T47D (cell line): ENCODE measurements around the gene CWC15.
A peak's percentile ranks its signal among the peaks of the same experiment; 100 is the strongest.
"Not testable (repeated sequence)": the region's sequence is repeated elsewhere in the genome, so short reads cannot be mapped to it uniquely, and the experiment has no call there.

ENCODE experiments used
- DNase-seq, 2 experiments: peaks; one replicate each; pipeline versions ENCODE4 v3.0.0 to v3.0.0-alpha.2; 2011 to 2012; ENCODE audit warnings: low read depth in 1 of 2, low spot score in 1 of 2
- JUND ChIP-seq: IDR thresholded peaks from 2 replicates; pipeline ENCODE4 v1.6.1; 2012; ENCODE audit warnings: low read depth
- in situ Hi-C: cut with HindIII; loops from 2 replicates; pipeline ENCODE4 v1.10.0; 2016; ENCODE audit warnings: low sequenced_read_pairs, low pct_unique_long_range_greater_than_20kb

Gene CWC15

DNA sequence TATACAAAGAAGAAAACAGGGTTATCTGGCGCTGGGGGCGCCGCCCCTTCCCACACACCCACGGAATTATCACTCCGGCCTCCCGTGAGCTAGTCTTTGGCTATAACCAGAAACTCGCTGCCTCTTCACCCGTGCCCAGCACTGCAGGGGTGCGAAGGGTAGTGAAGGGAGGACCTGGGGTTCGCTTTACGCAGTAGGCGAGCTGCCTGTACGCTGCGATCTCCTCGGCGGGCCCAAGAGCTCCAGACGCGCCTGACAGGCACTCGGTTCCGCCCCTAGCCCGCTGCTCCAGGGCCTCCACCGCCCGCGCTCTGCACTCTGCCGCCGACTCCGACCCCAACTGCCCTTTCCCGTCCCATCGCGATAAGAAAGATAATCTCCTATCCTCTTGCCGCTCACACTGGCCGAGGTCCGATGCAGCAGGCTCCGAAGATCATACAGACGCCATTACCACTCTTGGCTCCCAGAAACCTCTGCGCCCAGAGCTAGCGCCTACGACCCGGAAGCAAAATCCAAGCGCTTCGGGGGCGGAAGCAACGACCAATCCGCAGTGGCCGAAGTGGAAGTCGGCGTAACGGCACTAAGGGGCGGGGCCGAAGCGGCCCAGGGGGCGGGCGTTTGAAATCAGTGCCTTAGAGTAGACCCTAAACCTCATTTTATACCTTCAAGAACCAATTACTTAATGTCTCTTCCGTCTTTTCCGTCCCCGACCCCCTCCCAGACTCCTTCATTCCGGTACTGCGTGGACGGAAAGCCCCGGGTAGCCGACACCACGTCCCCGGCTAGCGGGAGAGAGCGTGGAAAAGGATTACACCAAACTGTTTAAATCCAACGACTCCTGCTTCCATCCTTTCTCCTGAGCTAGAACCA is at the start of gene CWC15, which contains the start of gene KDM4D:
TSS of gene CWC15 (minus strand) at position 458 of the 870 bp plus-strand sequence. CDS start 1,371 bp downstream, outside the sequence.
TSS of gene KDM4D (plus strand) at position 611 of the 870 bp plus-strand sequence. CDS start 23,664 bp downstream, outside the sequence.
- peak; percentile 97 to 98 for DNase-seq
- in situ Hi-C loops, result no loop called here
- TF ChIP-seq JUND, result no peak

GRCh38 chr11:95021468-95021867 is 48.1 kb upstream of the CWC15 start:
- DNase-seq, in situ Hi-C loops: not testable (repeated sequence)

DNA sequence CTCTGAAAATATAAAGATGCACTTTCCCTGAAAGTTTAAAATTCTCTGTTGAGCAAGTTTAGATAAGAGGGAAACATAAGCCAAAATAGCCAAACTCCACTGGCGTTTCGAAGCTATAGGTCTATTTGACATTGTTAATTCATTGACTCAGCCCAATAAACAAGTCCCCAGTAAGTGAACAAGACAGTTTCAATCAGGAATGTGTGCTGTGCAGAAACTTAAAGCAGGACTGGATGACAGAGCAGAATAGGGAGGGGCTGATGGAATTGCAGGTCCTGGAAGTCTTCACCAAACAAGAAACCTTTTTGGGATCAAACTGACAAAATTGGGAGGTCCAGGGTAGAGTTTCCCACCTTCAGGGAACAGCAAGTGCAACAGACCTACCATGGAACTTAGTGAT is 42.8 kb upstream of the CWC15 start:
- TF ChIP-seq JUND, result no peak
- in situ Hi-C loops, result no loop called here
- peak in 1 of 2 experiments; percentile 7 for DNase-seq

DNA sequence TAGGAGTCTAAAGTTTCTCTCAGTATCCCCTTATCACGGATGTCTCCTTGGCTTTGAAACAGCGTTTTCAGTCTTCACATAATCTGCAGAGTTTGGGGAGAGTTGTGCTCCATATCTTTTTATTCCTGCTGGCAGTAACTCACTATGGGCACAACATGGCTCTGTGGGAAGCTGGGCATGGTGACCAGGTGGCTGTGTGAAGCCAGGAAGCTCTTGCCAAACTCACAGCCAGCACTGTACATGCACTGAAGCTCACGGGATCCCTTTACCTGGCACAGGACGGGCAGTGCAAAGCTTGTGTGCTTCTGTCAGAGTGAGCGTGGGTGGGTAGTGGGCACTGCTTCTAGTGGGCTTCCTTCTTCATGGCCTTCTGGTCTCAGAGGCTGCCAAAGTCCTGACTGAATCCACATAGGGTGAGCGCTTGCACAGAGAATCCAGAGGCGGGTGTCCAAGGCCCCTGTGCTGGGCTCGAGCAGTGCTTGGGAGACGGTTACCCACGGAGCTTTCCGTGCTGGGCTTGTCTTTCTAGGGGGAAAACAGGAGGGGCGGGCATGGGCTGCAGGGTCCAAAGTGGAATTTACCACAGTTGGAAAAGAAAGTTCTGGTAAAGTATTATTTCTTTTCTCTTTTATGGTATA is 40.9 kb upstream of the CWC15 start:
- in situ Hi-C loops, result no loop called here
- no peak for DNase-seq
- TF ChIP-seq JUND, result no peak

DNA sequence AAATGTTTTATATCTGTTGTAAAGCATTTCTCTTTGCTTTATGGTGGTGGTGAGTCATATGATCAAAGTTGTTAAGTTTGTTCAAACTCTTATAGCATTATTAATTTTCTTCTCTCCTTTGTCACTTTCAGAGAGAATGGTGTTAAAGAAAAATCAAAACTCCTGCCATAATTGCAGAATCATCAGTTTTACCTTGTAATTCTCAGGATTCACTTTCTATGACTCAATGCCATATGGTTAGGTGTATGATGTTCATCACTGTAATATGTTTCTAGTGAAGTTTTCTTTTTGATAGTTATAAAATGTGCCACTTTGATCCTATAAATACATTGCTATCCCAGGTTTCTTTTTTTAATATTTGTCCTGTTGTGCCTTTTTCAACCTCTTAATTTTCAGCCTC is 38.0 kb upstream of the CWC15 start:
- in situ Hi-C loops, result no loop called here
- DNase-seq, result no peak
- no peak for TF ChIP-seq JUND

GRCh38 chr11:95005642-95006041 is 32.3 kb upstream of the CWC15 start:
- no peak for DNase-seq
- TF ChIP-seq JUND, result no peak
- in situ Hi-C loops, result no loop called here

- in situ Hi-C loops, result no loop called here
- TF ChIP-seq JUND, result no peak
- no peak for DNase-seq
These were observed 30.4 kb upstream of the CWC15 start for GRCh38 chr11:95003716-95004115.

DNA sequence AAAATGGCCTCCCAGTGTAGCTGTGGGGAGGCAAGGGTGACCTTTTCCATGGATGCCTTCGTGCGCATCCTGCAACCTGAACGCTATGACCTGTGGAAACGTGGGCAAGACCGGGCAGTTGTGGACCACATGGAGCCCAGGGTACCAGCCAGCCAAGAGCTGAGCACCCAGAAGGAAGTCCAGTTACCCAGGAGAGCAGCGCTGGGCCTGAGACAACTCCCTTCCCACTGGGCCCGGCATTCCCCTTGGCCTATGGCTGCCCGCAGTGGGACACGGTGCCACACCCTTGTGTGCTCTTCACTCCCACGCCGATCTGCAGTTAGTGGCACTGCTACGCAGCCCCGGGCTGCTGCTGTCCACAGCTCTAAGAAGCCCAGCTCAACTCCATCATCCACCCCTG is 24.9 kb upstream of the CWC15 start:
- no peak for TF ChIP-seq JUND
- DNase-seq, result no peak
- in situ Hi-C loops, result no loop called here

- DNase-seq, result no peak
- in situ Hi-C loops, result no loop called here
- no peak for TF ChIP-seq JUND
These were observed 24.1 kb upstream of the CWC15 start for GRCh38 chr11:94997437-94997836.

DNA sequence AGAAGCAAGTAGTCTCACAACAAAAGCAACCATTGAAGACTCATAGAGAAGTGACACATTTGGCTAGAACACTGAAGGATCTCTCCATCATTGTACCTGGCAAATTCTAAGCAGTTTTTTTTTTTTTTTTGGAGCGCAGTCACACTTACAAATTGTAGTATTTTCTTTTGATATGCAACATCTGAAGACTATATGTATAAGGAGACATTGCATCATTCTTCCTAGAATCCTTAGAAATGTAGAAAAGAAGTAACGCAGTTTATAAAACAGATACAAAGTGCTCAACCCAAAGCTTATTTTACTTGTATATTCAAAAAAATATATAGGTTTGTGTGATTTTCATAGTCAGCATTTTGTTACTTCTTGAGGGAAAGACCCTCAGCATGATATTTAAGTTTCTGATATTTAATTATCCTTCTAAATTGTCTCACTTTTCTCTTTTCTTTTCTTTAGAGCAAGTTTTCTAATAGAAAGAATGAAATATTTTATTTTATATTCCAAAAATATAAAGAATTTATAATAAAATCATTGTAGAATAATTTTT is 20.1 kb upstream of the CWC15 start:
- no peak for TF ChIP-seq JUND
- in situ Hi-C loops, result no loop called here
- no peak for DNase-seq

DNA sequence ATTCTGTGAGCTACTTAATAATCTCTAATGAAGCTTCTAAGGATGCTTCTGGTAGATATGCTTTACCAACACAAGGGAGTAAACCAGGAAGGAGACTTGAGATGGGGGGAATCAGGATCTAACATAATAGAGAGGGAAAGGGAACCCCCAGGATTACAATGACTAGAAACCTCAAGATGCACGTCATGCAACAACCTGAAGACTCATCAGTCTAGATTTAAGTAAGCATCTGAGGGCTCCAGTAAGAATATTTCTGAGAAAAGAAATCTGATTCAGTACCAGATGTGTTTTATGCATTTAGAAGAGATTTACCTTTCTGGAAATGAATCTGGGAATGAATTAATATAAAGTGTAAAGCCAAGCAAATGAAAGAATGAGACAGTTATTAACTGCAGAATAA is 15.4 kb upstream of the CWC15 start:
- in situ Hi-C loops, result no loop called here
- TF ChIP-seq JUND, result no peak
- DNase-seq, result no peak

DNA sequence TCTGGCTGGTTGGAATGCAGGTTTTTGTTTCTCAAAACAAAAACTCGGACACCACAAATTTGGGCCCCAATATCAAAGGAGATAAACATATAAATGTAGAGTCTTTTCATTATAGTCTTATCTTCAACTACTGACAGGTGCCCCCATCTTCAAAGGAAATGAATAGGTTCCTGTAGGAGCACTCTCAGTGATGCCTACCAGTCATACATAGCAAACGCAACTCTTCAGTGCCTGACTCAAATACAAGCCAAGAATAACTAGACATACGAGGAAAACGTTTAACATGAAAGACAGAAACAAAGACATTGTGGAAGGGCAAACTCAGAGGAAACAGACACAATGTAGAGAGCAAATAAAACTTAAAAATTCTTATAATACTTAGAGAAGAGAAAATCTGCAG is 14.0 kb upstream of the CWC15 start:
- in situ Hi-C loops, result no loop called here
- DNase-seq, result no peak
- TF ChIP-seq JUND, result no peak

GRCh38 chr11:94975599-94975998 is 2.2 kb upstream of the CWC15 start:
- DNase-seq, result no peak
- in situ Hi-C loops, result no loop called here
- no peak for TF ChIP-seq JUND

- no peak for TF ChIP-seq JUND
- DNase-seq, result no peak
- in situ Hi-C loops, result no loop called here
These were observed 822 bp upstream of the CWC15 start for GRCh38 chr11:94974178-94974577.
